Peyer's patch (tissue), 4 donors: ENCODE data around the gene MORC1.

Experiments used
- CTCF ChIP-seq, 6 experiments: fragments of 450-650 bp in 4 of 6; fragments of 200-600 bp in 2 of 6; sonication (generic) in 1 of 6; IDR thresholded peaks; one replicate each; pipeline ENCODE4 v1.5.1; 2017 to 2019; ENCODE audit warnings: antibody characterized with exemption in 6 of 6, mild to moderate bottlenecking in 3 of 6, moderate library complexity in 1 of 6
- POLR2A ChIP-seq, 2 donors: fragments of 450-650 bp; IDR thresholded peaks; one replicate each; pipeline ENCODE4 v1.5.1; 2017; ENCODE audit warnings: antibody characterized with exemption in 2 of 2, mild to moderate bottlenecking in 2 of 2, moderate library complexity in 2 of 2

DNA sequence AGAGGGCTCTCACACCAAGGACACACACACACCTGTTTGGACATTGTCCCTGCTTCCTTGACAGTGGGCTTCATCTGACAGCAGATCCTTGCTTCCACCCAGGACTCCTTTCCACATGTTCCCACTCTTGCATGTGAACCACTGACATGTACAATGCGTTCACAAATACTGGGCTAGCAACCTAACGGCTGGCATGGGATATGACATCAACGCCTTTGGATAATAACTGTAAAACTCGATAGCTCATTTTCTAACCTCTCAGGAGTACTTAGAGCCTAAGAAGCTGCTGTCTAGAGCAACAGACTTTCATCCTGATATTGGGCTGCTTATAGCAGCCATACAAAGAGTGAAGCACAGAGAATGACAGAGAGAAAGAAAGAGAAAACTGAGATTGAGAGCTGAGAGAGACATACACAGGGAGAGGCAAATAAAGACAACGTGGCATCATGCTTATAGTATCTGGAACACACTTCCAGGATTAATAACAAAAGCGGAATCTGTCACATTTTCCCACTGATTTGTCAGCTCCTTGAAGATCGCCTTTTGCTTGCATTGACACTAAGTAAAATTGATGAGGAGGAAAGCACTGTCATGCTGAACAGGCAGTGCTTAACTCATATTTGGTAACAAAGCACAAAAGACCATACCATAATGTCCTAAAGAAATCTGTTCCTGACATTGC, 166.0 kb downstream of the MORC1 start:
- TF ChIP-seq CTCF (IDR thresholded peaks at IDR 0.05) (no peak), POLR2A (IDR thresholded peaks at IDR 0.05) (no peak)
